ENCODE measurements around the gene DGAT2L6. TPM values are rescaled to one million over a fixed set of nuclear protein-coding genes. Genes with fewer than 3 reads are reported as not detected.

The DGAT2L6 gene
- total RNA-seq, 3 donors from 2014 or later (not counting 1 experiment from before 2014, with no cell fraction given) = not detected

DNA sequence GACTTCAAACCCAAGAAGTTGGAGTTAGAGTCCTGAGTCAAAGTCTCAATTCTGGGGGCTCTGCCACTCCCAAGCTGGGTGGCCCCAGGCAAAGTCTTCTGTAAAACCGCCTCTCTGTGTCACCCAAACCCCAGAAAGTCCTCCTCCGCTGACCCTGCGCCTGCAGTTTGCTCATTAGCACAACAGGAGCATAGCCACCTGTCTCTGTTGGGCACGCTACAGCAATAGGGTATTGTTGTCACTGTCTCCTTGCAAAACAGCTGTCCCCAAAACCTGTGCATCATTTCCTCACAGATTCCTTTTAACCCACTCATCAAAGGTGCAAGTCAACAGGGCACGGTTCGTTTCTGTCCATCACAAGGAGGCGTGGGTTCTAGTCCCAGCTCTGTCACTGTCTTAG, 8.0 kb upstream of the DGAT2L6 start:
- Histone ChIP-seq H3K36me3 (ENCODE audit: control insufficient read depth, insufficient read depth, low read length) (peaks cover 5% of the 10 kb centered on the region), H3K27me3 (ENCODE audit: control insufficient read depth, insufficient read depth, low read length) (no peaks in the 10 kb centered on the region), H3K4me3 (ENCODE audit: low read length) (no peak overlapping the region), H3K4me1 (ENCODE audit: control insufficient read depth, insufficient read depth, low read length) (no peaks in the 10 kb centered on the region), H3K27ac (ENCODE audit: low read length) (no peak overlapping the region), H3K9me3 (ENCODE audit: control insufficient read depth, insufficient read depth, low read length) (no peaks in the 10 kb centered on the region)
- TF ChIP-seq, protein P1, sequence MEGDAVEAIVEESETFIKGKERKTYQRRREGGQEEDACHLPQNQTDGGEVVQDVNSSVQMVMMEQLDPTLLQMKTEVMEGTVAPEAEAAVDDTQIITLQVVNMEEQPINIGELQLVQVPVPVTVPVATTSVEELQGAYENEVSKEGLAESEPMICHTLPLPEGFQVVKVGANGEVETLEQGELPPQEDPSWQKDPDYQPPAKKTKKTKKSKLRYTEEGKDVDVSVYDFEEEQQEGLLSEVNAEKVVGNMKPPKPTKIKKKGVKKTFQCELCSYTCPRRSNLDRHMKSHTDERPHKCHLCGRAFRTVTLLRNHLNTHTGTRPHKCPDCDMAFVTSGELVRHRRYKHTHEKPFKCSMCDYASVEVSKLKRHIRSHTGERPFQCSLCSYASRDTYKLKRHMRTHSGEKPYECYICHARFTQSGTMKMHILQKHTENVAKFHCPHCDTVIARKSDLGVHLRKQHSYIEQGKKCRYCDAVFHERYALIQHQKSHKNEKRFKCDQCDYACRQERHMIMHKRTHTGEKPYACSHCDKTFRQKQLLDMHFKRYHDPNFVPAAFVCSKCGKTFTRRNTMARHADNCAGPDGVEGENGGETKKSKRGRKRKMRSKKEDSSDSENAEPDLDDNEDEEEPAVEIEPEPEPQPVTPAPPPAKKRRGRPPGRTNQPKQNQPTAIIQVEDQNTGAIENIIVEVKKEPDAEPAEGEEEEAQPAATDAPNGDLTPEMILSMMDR (IDR thresholded peaks at IDR 0.05) = no peak
- ATAC-seq (no peak), DNase-seq (no peak)
- intact Hi-C loops (cut with micrococcal nuclease) = no loop called here
- Mint-ChIP-seq H3K9me3 (no peaks in the 10 kb centered on the region), H3K27me3 (ENCODE audit: low read depth in 2 of 2) (no peaks in the 10 kb centered on the region), H3K4me3 (no peak overlapping the region), H3K27ac (no peak overlapping the region), H3K36me3 (no peaks in the 10 kb centered on the region), H3K4me1 (no peaks in the 10 kb centered on the region)
- 96% methylated on average over 7 of the region's 7 CpGs for WGBS (ENCODE audit: insufficient coverage)

DNA sequence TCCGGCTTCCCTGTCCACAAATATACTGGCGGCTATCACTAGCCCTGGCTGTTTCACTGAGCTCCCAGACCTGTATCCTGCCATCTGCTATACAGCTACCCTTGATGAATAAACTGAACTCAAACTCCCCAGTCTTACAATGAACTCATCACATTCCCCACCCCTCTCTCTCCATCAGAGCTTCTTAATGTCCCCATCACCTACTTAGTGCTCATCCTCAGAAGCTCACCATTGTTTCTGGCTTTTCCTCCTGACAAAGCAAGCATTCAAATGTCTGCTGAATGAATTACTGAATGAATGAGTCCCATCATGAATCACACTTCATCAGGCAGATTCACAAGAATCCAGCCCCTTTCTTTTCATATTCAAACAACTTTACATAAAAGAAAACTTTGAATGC, 5.7 kb upstream of the DGAT2L6 start:
- 52% methylated on average over 2 of the region's 2 CpGs for WGBS (ENCODE audit: insufficient coverage)
- Mint-ChIP-seq H3K36me3 (no peaks in the 10 kb centered on the region), H3K27ac (no peak overlapping the region), H3K4me3 (no peak overlapping the region), H3K9me3 (no peaks in the 10 kb centered on the region), H3K4me1 (peaks cover under 1 to 1% of the 10 kb centered on the region in 2 donors), H3K27me3 (ENCODE audit: low read depth in 2 of 2) (no peaks in the 10 kb centered on the region)
- DNase-seq = no peak
- no peak overlapping the region for H3K27ac ChIP-seq (ENCODE audit: low read length)
- ATAC-seq = no peak
- no peaks in the 10 kb centered on the region for H3K27me3 ChIP-seq (ENCODE audit: control insufficient read depth, insufficient read depth, low read length)
- TF ChIP-seq, protein P1 (IDR thresholded peaks at IDR 0.05) = no peak
- H3K36me3 ChIP-seq (ENCODE audit: control insufficient read depth, insufficient read depth, low read length) = no peaks in the 10 kb centered on the region
- intact Hi-C loops (cut with micrococcal nuclease) = no loop called here
- no peaks in the 10 kb centered on the region for H3K9me3 ChIP-seq (ENCODE audit: control insufficient read depth, insufficient read depth, low read length)
- H3K4me3 ChIP-seq (ENCODE audit: low read length) = no peak overlapping the region
- H3K4me1 ChIP-seq (ENCODE audit: control insufficient read depth, insufficient read depth, low read length) = no peaks in the 10 kb centered on the region

DNA sequence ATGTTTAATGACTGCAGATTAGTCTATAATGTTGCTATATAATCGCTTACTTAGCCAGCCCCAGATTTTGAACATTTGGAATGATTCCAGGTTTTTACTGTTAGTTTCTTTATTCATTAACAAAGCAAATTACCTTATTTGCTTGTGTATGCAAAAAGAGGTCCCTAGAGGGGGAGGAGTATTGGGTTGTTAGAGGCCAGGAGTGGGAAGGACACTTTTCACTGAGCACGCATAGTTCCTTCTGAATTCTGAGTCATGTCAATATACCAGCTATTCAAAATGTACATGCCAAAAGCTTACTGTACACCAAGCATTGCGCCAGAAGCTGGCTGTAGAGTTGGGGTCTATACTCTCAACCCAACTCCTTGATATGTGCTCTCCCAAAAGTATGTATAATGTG, 5.1 kb upstream of the DGAT2L6 start:
- H3K27me3 ChIP-seq (ENCODE audit: control insufficient read depth, insufficient read depth, low read length) = no peaks in the 10 kb centered on the region
- no peaks in the 10 kb centered on the region for H3K9me3 ChIP-seq (ENCODE audit: control insufficient read depth, insufficient read depth, low read length)
- Mint-ChIP-seq H3K4me1 (peaks cover 6 to 7% of the 10 kb centered on the region in 2 donors), H3K4me3 (no peak overlapping the region), H3K36me3 (no peaks in the 10 kb centered on the region), H3K9me3 (no peaks in the 10 kb centered on the region), H3K27me3 (ENCODE audit: low read depth in 2 of 2) (no peaks in the 10 kb centered on the region), H3K27ac (no peak overlapping the region)
- H3K4me1 ChIP-seq (ENCODE audit: control insufficient read depth, insufficient read depth, low read length) = no peaks in the 10 kb centered on the region
- ATAC-seq (no peak), DNase-seq (no peak)
- TF ChIP-seq, protein P1 (IDR thresholded peaks at IDR 0.05) = no peak
- intact Hi-C loops (cut with micrococcal nuclease) = no loop called here
- H3K4me3 ChIP-seq (ENCODE audit: low read length) = no peak overlapping the region
- no CpG with 5 or more reads among the region's 3 CpGs for WGBS (ENCODE audit: insufficient coverage)
- H3K36me3 ChIP-seq (ENCODE audit: control insufficient read depth, insufficient read depth, low read length) = no peaks in the 10 kb centered on the region
- no peak overlapping the region for H3K27ac ChIP-seq (ENCODE audit: low read length)

DNA sequence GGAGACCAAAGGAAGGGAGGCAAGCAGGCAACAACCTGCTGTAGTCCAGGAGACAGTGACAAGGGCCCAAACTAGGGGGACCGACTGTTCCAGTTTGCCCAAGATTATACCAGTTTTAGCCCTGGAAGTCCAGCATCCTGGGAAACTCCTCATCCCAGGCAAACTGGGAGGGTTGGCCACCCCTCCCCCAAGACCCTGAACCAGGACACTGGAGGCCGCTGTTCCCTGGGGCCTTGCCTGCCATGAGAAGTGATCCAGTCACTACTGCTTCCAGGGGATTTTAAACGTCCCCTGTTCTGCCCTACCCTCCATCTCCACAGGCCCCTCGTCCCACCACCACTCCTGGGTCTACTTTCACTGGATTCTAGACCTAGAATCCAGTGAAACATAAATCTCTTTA, 4.3 kb upstream of the DGAT2L6 start:
- no peaks in the 10 kb centered on the region for H3K36me3 Mint-ChIP-seq
- H3K4me3 Mint-ChIP-seq = no peak overlapping the region
- H3K4me1 Mint-ChIP-seq = peaks cover 7 to 10% of the 10 kb centered on the region in 2 donors
- Histone ChIP-seq H3K9me3 (ENCODE audit: control insufficient read depth, insufficient read depth, low read length) (no peaks in the 10 kb centered on the region), H3K27me3 (ENCODE audit: control insufficient read depth, insufficient read depth, low read length) (no peaks in the 10 kb centered on the region), H3K27ac (ENCODE audit: low read length) (no peak overlapping the region), H3K36me3 (ENCODE audit: control insufficient read depth, insufficient read depth, low read length) (no peaks in the 10 kb centered on the region), H3K4me3 (ENCODE audit: low read length) (no peak overlapping the region), H3K4me1 (ENCODE audit: control insufficient read depth, insufficient read depth, low read length) (no peaks in the 10 kb centered on the region)
- no peaks in the 10 kb centered on the region for H3K9me3 Mint-ChIP-seq
- no peaks in the 10 kb centered on the region for H3K27me3 Mint-ChIP-seq (ENCODE audit: low read depth in 2 of 2)
- intact Hi-C loops (cut with micrococcal nuclease) = no loop called here
- DNase-seq = no peak
- TF ChIP-seq, protein P1 (IDR thresholded peaks at IDR 0.05) = no peak
- no peak for ATAC-seq
- H3K27ac Mint-ChIP-seq = no peak overlapping the region
- WGBS (ENCODE audit: insufficient coverage) = 84% methylated on average over 4 of the region's 4 CpGs

Measured in natural killer cell (primary cell).